NCI-H2196 (cell line): Measurements from ENCODE around the gene ADSS1.

Experiments
- DNase-seq: peaks from one replicate; lab custom pipeline; 2025; ENCODE audit not compliant: unreplicated experiment; lab: John Stamatoyannopoulos, UW

The ADSS1 gene

DNA sequence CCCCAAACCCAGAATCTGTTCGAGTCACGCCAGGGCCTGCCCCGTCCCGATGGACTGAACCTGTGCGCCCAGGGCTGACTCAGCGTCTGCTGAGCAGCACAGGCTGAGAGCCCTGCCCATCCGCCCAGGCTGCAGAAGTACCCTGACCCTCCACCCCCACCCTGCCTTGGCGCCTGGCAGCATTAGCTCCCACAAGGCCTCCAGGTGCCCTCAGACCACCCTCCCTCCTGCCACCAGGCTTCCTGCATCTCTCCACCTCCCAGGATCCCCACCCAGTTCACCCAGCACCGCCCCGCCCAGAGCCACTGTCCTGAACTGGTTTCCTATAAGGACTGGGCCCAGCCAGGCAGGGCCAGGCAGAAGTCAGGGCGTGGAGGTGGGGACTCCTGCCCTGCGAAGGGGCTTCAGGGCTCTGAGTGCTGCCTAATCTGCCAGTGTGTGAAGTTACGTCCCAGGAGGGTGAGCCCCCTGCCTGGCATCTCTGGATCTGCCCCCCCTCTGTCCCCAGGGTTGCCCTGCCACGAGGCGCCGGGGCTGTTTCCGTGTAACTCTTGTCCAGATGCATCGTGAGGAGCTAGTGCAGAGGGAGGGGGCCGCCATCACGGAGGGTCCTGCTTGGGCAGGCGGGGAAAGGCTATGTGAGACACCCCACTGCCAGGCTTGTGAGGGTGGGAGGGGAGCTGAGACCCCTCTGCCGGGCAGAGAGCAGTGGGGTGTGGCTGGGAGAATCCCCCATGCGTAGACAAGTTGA lies 9.1 kb downstream of the ADSS1 start:
- no peak for DNase-seq

DNA sequence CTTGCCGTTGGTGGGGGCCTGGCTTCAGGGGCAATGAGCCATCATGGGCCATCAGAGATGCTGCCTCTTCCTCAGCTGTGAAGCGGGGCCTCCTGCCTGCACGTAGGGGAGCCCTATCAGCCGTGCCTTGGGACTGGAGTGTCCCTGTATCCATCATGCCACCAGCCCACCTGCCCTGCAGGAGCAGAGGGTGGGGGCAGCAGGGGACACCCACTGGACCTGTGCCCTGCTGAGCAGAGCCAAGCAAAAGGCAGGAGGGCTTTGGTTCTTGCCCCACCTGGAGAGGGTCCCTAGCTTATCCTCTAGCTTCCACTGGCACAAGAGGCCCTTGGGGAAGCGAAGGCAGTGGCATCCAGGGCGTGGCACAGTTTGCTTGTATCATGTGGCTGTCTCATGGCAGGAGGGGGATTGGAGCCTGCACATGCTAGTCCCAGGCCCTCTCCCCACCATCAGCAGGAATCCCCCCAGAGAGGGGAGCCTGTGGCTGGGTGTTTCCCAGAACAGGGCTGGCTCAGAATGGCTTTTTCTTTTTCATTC lies 10.1 kb downstream of the ADSS1 start:
- DNase-seq = no peak

DNA sequence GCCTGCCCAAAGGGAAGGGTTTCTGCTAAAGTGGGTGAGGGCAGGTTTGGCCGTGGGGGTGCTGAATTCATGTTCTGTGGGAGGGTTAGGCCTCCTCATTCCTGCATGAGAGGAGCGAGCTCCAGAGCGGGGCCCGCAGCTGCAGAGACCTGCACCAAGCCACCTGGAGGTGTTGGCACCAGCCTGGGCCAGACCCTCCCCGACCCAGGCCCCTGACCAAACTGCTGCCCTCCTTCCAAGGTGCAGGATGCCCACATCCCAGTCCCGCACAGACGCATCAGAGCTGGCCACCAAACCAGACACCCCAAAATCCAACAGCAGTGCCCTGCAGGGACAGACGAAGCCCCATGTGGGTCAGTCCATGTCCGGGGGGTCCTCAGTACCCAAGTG lies 10.6 kb downstream of the ADSS1 start:
- no peak for DNase-seq

DNA sequence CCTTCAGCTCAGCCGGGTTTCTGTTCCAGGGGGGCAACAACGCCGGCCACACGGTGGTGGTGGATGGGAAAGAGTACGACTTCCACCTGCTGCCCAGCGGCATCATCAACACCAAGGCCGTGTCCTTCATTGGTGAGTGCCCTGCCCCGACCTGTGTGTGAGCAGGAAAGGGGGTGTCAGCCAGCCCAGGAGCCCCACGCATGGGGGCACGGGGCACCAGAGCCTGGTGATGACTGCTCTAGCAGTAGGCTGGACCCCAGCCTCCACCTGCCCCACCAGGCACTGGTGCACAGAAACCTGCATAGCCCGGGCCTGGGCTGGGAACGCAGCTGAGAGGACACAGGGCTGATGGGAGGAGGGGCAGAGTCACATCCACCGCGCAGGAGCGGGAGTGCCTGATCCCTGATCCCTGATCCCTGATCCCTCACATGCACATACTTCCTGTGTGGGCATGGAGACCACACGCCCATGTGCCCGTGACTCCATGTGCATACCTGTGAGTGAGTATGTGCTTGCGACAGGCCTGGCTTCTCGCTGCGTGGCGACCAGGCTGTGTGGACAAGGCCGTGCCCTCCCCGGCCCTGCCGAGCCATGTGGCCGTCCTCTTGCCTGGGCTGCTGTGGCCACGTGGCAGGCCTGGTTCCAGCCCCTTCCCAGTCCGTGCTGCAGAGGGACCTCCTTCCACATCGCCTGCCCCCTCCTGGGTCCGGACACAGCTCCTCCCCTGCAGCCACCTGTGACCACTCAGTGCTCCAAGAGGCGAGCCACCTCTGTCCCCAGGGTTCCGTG lies 11.2 kb downstream of the ADSS1 start:
- no peak for DNase-seq

DNA sequence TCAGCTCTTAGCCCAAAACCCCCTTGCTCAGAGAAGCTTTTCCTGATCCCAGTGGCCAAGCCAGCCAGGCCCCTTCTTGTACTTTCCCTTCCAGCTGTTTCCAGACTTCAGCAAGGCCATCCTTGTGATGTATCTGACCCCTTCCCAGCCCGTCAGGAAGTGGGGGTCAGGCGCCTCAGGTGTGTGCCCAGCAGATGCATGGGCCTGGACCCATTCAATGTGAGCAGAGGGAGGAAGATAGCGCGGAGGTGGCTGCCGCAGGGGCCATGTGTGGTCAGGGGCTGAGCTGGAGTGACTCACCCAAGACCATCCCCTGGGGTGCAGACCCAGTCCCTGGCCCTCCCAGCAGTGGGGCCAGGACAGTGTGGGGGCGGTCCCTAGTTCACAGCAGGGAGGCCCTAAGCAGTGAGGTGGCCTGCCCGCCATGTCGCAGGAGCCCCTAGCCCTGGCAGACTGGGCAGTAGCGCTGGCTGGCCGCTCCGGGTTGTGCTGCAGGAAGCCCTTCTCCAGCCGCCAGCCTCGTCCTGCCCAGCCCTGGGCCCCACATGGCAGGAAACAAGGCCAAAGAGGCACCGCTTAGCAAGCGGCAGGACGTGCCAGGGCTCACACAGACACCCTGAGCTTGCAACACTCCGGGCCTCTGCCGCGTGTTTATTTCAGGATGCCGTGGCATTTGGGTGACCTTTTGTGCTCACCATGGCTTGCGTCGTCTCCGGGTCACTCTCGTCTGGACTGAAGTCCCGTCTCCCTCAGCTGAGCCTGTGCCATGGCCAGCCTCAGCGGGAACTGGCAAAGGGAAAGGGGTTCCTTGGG lies 12.0 kb downstream of the ADSS1 start:
- DNase-seq = no peak

DNA sequence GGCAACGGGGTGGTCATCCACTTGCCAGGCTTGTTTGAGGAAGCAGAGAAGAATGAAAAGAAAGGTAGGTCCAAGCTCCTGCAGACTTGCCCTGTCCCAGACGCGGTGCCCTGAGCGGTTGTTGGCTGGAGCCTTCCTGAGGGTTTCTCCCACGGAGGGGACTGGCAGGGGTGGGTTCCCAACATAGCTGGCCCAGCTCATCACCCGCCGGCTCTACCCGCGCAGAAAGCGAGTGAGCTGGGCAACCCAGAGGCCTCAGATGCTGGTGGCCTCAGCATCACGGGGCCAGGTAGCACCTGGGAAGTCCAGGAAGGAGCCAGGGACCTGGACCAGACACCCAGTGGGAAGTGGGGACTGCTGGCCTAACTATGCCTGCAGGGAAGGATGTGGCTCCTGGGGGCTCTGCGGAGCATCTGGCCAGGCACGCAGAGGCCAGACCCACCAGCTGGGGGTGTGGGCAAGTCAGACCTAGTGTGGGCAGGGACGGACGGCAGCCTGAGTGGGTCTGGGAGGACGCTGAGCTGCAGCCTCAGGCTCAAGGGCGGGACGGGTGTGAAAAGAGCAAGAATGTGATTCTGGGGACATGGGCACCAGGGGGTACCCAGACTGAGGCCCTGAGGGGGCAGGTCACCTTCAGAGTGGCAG lies 14.5 kb downstream of the ADSS1 start:
- DNase-seq = no peak

DNA sequence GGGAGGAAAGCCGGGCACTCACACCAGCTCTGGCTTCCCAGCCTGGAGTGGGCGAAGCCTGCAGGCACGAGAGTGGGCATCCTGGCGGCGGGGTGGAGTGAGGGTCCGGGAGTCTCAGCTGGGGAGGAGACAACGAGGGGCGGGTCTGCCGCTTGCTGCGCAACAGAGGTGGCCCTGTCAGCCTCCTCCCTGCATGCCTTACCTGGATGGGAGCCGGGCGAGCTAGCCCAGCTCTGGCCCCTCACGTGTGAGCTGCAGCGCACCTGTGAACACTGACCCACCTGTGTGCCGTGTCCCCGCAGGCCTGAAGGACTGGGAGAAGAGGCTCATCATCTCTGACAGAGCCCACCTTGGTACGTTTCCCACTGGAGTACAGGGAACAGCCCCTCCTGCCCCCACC lies 15.0 kb downstream of the ADSS1 start:
- no peak for DNase-seq

DNA sequence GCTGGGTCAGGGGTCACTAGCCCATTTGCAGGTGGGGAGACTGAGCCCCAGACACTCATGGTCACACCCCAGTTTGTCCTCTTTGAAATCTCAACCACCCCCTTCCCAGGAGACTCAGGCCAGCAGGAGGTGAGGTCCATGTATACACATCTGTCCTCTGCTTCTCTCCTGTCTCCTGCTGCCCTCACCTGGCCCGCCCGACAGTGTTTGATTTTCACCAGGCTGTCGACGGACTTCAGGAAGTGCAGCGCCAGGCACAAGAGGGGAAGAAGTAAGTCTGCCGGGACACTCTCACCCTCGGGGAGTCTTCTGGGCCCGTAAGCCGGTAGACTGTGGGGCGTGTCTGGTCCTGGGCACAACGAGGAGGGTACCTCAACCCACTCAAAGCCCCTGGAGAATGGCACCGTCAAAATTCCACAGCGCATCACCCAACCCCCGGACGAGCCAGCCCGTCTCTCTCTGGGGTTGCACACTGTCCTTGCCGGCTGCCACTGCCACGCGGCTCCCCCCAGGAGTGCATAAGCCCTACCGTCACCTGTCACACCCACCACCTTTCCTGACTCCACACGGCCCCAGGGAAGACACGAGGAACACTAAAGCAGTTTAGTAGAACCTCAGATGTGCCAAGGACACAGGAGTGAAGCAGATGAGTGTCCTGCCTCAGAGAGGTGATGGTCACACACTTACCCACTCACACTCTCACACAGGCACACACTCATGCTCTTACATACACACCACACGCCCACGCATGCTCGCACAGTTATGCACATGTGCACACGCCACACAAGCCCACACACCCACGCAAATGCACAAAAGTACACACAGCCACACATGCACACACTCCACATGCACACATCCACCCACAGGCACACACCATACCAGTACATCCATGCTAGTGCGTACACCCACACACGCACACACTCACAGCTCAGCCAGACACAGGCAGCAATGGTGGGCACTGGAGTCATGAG lies 15.8 kb downstream of the ADSS1 start:
- no peak for DNase-seq

DNA sequence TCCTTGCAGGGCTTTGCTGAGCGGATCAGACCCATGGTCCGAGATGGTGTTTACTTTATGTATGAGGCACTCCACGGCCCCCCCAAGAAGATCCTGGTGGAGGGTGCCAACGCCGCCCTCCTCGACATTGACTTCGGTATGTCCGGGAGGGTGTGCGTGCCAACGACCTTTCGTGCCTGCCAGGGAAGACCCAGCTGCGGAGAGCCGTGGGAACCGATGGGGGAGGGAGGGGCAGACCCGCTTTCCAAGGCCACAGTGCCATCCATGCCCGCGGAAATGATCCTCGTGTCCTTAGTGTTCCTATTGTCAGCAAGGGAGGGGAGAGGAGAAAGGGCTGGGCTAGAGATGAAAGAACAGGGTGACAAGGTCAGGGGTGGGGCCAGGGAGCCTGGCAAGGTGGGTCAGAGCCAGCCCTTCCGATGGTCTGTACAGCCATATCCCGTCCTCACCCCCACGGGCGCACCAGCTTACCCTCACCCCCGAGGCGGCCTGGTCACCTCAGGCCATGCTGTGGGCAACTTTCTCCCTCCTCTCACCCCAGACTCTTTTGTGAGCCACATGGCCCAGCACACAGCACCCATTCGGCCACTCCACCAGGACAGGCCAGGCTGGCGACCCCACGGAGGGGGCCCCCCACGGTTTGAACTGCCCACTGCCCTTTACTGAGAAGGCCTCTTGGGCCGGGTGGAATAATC lies 17.2 kb downstream of the ADSS1 start:
- no peak for DNase-seq

DNA sequence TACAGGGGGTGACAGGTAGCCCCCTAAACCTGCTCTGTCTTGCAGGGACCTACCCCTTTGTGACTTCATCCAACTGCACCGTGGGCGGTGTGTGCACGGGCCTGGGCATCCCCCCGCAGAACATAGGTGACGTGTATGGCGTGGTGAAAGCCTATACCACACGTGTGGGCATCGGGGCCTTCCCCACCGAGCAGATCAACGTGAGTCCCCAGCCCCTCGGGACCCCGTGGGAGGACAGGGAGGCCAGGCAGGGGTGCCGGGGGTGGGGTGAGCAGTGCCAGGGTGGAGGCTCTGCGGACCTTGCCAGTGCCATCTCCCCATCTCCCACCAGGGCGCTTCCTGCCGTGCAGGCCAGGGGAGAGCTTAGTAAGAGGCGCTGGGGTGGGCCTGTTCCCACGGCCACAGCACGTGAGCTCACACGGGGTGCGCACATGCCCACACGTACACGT lies 17.8 kb downstream of the ADSS1 start:
- DNase-seq = no peak

DNA sequence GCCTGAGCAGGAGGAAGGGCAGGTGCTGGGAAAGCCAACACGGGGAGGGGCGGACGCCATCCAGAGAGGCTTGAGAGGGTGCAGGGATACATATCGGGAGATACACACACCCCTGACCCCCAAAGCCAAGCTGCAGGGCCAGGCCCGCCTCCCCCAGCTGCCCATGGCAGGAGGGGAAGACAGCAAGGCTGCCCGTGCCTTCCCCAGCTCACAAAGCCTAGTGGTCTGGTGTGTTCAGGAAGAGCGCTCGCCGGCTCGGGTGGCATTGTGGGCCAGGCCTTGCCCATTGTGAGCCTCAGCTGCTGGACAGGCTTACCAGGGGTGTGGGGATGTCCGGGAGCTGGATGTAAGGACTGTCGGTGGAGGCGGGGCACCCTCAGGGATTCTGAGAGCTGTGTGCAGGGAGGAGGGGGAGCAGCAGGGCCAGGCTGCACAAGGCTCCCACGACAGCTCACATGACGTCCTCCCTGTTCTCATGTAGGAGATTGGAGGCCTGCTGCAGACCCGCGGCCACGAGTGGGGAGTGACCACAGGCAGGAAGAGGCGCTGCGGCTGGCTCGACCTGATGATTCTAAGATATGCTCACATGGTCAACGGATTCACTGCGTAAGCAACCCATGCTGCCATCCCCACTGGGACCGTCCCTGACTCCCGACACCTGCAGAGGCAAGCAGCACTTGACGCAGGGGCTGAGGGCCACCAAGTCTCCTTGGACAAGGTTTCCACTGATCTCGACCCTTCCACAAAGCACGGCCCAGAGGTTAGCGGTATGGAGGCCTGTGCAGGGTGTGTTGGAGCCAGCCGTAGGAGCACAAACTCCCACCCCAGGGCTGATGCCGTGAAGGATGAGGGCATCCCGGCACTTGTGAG lies 18.8 kb downstream of the ADSS1 start:
- DNase-seq = no peak

DNA sequence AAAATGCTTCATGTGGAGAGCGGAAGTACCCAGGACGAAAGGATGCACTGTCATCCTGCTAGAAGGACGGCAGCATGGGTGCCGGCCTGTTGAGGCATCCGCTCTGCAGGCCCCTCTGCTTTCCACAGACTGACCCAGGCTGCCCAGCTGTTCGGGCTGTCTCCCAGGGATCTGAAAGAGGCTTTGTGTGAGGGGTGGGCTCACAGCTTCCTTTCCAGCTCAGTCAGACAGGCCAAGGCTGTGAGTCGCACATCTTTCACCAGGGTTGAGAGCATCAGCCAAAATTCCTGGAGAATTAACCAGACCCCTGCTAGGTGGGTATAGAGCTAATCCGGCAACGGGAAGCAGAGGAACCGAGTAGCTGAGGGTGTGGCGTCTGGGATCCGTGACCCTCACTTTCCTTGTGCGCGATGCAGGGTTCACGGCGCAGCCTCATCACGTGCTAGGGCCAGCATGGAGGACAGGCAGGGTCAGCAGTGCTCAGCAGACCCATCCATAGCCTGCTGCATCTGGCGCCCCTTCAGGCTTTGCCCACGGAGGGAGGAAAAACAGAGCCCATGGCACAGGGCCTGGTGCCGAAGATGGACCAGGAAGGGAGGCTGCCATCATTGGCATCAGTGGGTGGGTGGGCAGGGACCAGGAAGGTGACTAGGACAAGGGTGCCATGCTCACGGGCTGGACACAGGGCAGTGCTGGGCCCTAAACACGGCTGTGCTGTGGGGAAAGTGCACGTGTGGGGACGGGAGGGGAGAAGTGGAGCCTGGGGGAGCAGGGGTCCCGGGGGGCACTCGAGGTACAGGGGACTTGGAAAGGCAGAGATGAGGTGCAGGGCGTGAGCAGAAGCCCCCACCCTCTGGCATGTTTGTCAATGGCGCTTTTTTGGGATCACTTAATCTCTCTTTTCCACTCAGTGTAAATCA lies 19.7 kb downstream of the ADSS1 start:
- DNase-seq = no peak

DNA sequence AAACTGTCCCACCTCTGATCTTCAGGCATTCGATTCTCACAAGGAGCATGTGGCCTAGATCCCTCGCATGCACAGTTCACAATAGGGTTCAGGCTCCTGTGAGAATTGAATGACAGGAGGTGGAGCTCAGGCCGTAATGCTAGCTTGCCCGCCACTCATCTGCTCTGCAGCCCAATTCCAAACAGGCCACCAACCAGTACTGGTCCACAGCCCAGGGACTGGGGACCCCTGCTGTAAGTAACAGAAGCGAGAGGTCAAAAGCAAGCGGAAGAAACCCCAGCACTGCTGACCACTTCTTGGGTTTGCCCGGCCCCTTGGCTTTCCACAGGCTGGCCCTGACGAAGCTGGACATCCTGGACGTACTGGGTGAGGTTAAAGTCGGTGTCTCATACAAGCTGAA lies 20.5 kb downstream of the ADSS1 start:
- no peak for DNase-seq

DNA sequence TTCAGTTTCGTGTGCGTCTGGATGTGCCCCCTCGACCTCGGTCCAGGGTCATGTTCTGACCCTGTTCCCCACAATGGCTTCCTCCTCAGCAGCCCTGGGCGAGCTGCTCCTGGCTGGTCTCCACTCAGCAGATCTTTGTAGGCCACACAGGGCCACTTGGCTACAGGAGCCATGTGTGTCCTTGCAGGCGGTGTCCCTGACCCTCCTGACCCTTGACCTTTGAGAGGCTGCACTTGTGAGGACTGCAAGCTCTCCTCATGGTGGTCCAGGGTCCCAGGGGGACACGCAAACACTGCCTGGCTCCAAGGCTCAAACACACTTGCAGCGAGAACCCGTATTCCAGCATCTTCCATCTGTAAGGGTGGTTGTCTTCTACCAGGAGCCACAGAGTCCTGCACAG lies 21.4 kb downstream of the ADSS1 start:
- DNase-seq = no peak

DNA sequence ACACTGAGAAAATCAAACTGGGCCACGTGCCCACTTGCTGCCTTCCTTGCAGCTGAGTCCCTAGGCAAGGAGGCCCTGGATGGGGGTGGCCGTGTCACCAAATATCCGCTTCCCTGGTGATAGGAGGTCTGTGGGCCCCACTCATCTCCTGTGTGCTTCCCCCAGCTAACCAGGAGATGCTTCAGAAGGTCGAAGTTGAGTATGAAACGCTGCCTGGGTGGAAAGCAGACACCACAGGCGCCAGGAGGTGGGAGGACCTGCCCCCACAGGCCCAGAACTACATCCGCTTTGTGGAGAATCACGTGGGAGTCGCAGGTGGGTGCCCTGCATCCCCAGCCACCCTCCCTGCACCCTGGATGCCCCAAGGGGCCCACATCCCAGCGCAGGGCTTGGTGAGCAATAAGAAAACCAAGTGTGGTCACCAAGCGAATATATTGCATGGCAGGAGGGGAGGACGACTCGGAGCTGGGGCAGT lies 22.1 kb downstream of the ADSS1 start:
- DNase-seq = no peak

DNA sequence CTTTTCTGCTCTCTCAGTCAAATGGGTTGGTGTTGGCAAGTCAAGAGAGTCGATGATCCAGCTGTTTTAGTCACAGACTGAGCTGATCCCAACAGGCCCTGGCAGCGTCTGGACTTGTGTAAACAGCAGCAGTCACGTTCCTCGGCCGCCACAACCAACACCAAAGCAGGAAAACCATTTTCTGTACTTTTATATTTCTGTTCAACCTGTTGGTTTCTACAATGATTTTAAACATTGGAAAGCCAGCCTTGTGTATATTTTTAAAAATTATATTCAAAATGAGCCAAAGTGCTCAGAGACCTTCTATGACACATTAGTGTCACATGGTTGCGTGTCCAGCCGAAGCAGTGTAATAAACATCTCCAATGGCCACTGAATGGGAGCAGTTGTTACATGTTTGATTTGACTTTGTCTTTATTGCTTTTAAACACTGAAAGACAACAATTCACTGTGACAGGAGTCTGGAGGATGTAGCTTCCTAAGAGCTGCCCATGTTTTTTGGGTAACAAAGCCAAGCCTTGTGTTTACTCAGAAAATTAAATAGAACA lies 23.0 kb downstream of the ADSS1 start:
- DNase-seq = no peak

DNA sequence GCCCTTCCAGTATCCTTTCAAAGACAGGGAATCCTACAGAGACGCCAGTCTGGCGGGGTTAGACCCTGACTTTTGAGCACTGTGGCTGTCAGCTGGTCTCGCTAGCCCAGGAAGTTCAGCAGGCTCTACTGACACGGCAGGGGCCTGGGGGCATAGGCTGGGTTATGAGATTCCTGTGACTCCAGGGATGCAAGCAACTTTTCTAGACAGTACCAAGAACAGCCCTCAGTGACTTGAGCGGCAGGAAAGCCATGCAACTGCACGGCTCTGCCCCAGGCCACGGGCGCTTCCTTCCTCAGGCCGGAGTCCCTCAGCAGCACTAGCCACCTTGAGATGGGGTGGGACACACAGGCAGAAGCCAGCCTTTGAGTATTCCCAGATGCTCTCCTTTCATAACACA lies 23.8 kb downstream of the ADSS1 start:
- no peak for DNase-seq
